Endothelial cell of umbilical vein (primary cell): Measurements from ENCODE around the gene KMT5B. TPM values are rescaled to one million over a fixed set of nuclear protein-coding genes. Genes with fewer than 3 reads are reported as not detected.

ENCODE experiments used
- BruUV-seq: library from RNA; stranded (reverse); fragments of 400-500 nt; replicated peaks from 2 replicates; lab custom pipeline; 2021; lab: Mats Ljungman, UMichigan
- CTCF ChIA-PET: fragments of 300-600, 350-600 bp; sonication (Branson Sonifier 250); formaldehyde crosslinking; loops from one replicate; lab custom pipeline; 2021; ENCODE audit warnings: antibody characterized with exemption, inconsistent platforms; lab: Charles Lee
- POLR2A ChIA-PET: fragments of 300-600, 350-600 bp; sonication (Branson Sonifier 250); formaldehyde crosslinking; loops from one replicate; lab custom pipeline; 2021; ENCODE audit warnings: antibody characterized with exemption, inconsistent platforms; lab: Charles Lee
- DNase-seq: peaks from one replicate; pipeline ENCODE4 v3.0.0-alpha.2; 2011; ENCODE audit warnings: low read depth, low spot score
- FAIRE-seq: peaks from 2 replicates; lab custom pipeline; 2011; peaks lifted over from hg19 to GRCh38; lab: Jason Lieb, UNC
- H2AFZ ChIP-seq: 2 replicates; pipeline ENCODE4 v1.6.0; 2012; ENCODE audit warnings: low read depth, low read length, control low read depth, inconsistent platforms
- H3K27ac ChIP-seq: 2 replicates; pipeline ENCODE4 v1.5.1; 2011; ENCODE audit warnings: low read depth, mild to moderate bottlenecking, control low read depth, low read length, moderate library complexity; ENCODE audit not compliant: insufficient read depth
- H3K27me3 ChIP-seq, 2 experiments: 2 replicates each; pipeline versions ENCODE4 v1.6.0 to v1.6.1; 2011; ENCODE audit warnings: low read length in 2 of 2, mixed read lengths in 1 of 2; ENCODE audit not compliant: control insufficient read depth in 2 of 2, insufficient read depth in 2 of 2
- H3K36me3 ChIP-seq, 2 experiments: 2 replicates in 1 of 2; 3 replicates in 1 of 2; pipeline ENCODE4 v1.5.1; 2011; ENCODE audit warnings: low read length in 2 of 2, mild to moderate bottlenecking in 1 of 2, moderate library complexity in 1 of 2; ENCODE audit not compliant: control insufficient read depth in 2 of 2, insufficient read depth in 2 of 2; ENCODE audit errors: extremely low read depth in 1 of 2
- H3K4me1 ChIP-seq: 3 replicates; pipeline ENCODE4 v1.5.1; 2011; ENCODE audit warnings: mild to moderate bottlenecking, low read length; ENCODE audit not compliant: control insufficient read depth, insufficient read depth; ENCODE audit errors: extremely low read depth
- H3K4me2 ChIP-seq: 2 replicates; pipeline ENCODE4 v1.6.1; 2011; ENCODE audit warnings: low read length, control low read depth, mixed read lengths; ENCODE audit not compliant: insufficient read depth
- H3K4me3 ChIP-seq, 3 experiments: fragments of 200-600 bp in 1 of 3; sonication (generic), shearing (Covaris generic) in 1 of 3; replicated peaks in 1 of 3; 2 replicates each; pipeline ENCODE4 v1.5.1; 2011 to 2016; ENCODE audit warnings: control low read depth in 3 of 3, low read length in 3 of 3, mild to moderate bottlenecking in 2 of 3, inconsistent platforms in 1 of 3, low read depth in 1 of 3, moderate library complexity in 1 of 3; ENCODE audit not compliant: insufficient read depth in 1 of 3
- H3K79me2 ChIP-seq: 2 replicates; pipeline ENCODE4 v1.6.0; 2012; ENCODE audit warnings: low read length, inconsistent platforms; ENCODE audit not compliant: control insufficient read depth, insufficient read depth
- H3K9ac ChIP-seq: replicated peaks from 2 replicates; pipeline ENCODE3; 2011; ENCODE audit warnings: low read length, control low read depth; ENCODE audit not compliant: insufficient read depth; ENCODE audit errors: extremely low read depth
- H3K9me1 ChIP-seq: replicated peaks from 3 replicates; pipeline ENCODE4 v1.6.0; 2011; ENCODE audit warnings: mild to moderate bottlenecking, low read length; ENCODE audit not compliant: control insufficient read depth, insufficient read depth; ENCODE audit errors: extremely low read depth
- H3K9me3 ChIP-seq: replicated peaks from 2 replicates; pipeline ENCODE4 v1.5.1; 2012; ENCODE audit warnings: low read length, inconsistent platforms; ENCODE audit not compliant: control insufficient read depth, insufficient read depth
- H4K20me1 ChIP-seq: replicated peaks from 2 replicates; pipeline ENCODE3; 2011; ENCODE audit warnings: mild to moderate bottlenecking, low read length; ENCODE audit not compliant: control insufficient read depth, insufficient read depth; ENCODE audit errors: extremely low read depth
- CTCF ChIP-seq, 2 donors: IDR thresholded peaks; 1 replicate in 1 of 2; 2 replicates in 1 of 2; pipeline ENCODE4 v1.5.1; 2011; ENCODE audit warnings: low read length in 2 of 2, mild to moderate bottlenecking in 2 of 2, moderate library complexity in 2 of 2, control low read depth in 1 of 2, inconsistent platforms in 1 of 2, low read depth in 1 of 2; ENCODE audit not compliant: insufficient read depth in 1 of 2; ENCODE audit errors: extremely low read depth in 1 of 2
- EZH2 ChIP-seq: IDR thresholded peaks from 2 replicates; pipeline ENCODE4 v1.6.1; 2012; ENCODE audit warnings: borderline replicate concordance, low read depth, mild to moderate bottlenecking, moderate library complexity, low read length, inconsistent platforms; ENCODE audit not compliant: severe bottlenecking
- GATA2 ChIP-seq: IDR thresholded peaks from 2 replicates; pipeline ENCODE4 v1.7.0; 2011; ENCODE audit warnings: low read depth, mild to moderate bottlenecking, moderate library complexity, mixed read lengths, low read length; ENCODE audit not compliant: insufficient read length, insufficient read depth
- JUN ChIP-seq: IDR thresholded peaks from 2 replicates; pipeline ENCODE4 v1.6.1; 2011; ENCODE audit warnings: borderline replicate concordance, low read depth; ENCODE audit not compliant: insufficient read length, insufficient read depth
- MYC ChIP-seq: IDR thresholded peaks from one replicate; pipeline ENCODE4 v1.6.1; 2011; ENCODE audit warnings: mild to moderate bottlenecking, low read depth, low read length
- POLR2A ChIP-seq: IDR thresholded peaks from 2 replicates; pipeline ENCODE4 v1.6.1; 2012; ENCODE audit warnings: low read depth, mild to moderate bottlenecking, control low read depth, low read length
- POLR2AphosphoS5 ChIP-seq: IDR thresholded peaks from 2 replicates; pipeline ENCODE4 v1.6.1; 2012; ENCODE audit warnings: low read depth, mild to moderate bottlenecking, control low read depth, low read length, moderate library complexity; ENCODE audit not compliant: insufficient read depth
- dilution Hi-C: fragments of 300-500 bp; cut with MboI; formaldehyde crosslinking; loops from one replicate; pipeline ENCODE4 v1.15.0; 2019; ENCODE audit warnings: low sequenced_read_pairs; ENCODE audit not compliant: extremely low pct_ligation_motif_present
- intact Hi-C: fragments of 100-400 bp; cut with micrococcal nuclease; formaldehyde crosslinking; loops from one replicate; pipeline ENCODE4 v1.10.0; 2022
- polyA plus RNA-seq, 4 experiments: library from polyadenylated mRNA; depleted of rRNA in 3 of 4; stranded (reverse) in 3 of 4; unstranded in 1 of 4; fragments of >200 nt; gene quantifications; 2 replicates each; pipeline versions ENCODE4 v1.2.1 to v1.2.3, GENCODE V29; 2011 to 2012; ENCODE audit warnings: missing spikeins in 1 of 4
- total RNA-seq: library from RNA; stranded (reverse); gene quantifications from 2 replicates; pipeline ENCODE4 v1.2.3, GENCODE V29; 2021

KMT5B gene
- total and polyA plus RNA-seq, 2 donors (not counting 3 experiments of a cell fraction or from before 2014, with no cell fraction given) = 10.1 to 36.3 TPM

GRCh38 chr11:68206211-68206610, 6.9 kb downstream of the KMT5B start:
- Histone ChIP-seq H3K27ac (no peak overlapping the region), H3K36me3 (no peaks in the 10 kb centered on the region), H3K9ac (no peak overlapping the region), H2AFZ (no peak overlapping the region), H3K9me3 (no peaks in the 10 kb centered on the region), H3K4me3 (no peak overlapping the region), H3K27me3 (no peaks in the 10 kb centered on the region), H3K79me2 (peaks cover 82% of the 10 kb centered on the region), H4K20me1 (peaks cover 17% of the 10 kb centered on the region), H3K4me2 (no peak overlapping the region), H3K4me1 (peaks cover 4% of the 10 kb centered on the region), H3K9me1 (no peaks in the 10 kb centered on the region)
- intact Hi-C loops (loop anchor here (1.0 to 5.0 kb wide), 4 partner anchors 84 to 241 kb away; partner anchors contain the start of genes CHKA and TCIRG1), dilution Hi-C loops (no loop called here)
- ChIA-PET CTCF (interaction anchor here (0.9 to 2.8 kb wide), 10 partner anchors 8 to 196 kb away, joined by 3 to 12 read pairs (median 4); partner anchors contain the start of gene ALDH3B1), POLR2A (no interaction called here)
- DNase-seq (peak; percentile 70), FAIRE-seq (peak; percentile 90)
- BruUV-seq = no TSS peak
- TF ChIP-seq CTCF (IDR thresholded peaks at IDR 0.05; ENCODE audit: extremely low read depth in 1 of 2, insufficient read depth in 1 of 2, low read depth in 1 of 2, low read length in 2 of 2) (peak; percentile 68 to 75), MYC (no peak), JUN (no peak), EZH2 (no peak)

GRCh38 chr11:68204402-68204801, 8.7 kb downstream of the KMT5B start:
- no peaks in the 10 kb centered on the region for H3K36me3 ChIP-seq
- H4K20me1 ChIP-seq = peaks cover 14% of the 10 kb centered on the region
- H3K9ac ChIP-seq = no peak overlapping the region
- no peak overlapping the region for H3K4me3 ChIP-seq
- no peaks in the 10 kb centered on the region for H3K27me3 ChIP-seq
- no peak overlapping the region for H3K4me2 ChIP-seq
- H3K4me1 ChIP-seq = peaks cover 2% of the 10 kb centered on the region
- no TSS peak for BruUV-seq
- dilution Hi-C loops (no loop called here), intact Hi-C loops (no loop called here)
- no peak for DNase-seq
- CTCF ChIA-PET = interaction anchor here (0.7 to 1.9 kb wide), 6 partner anchors 10 to 245 kb away, joined by 3 to 7 read pairs (median 4); no protein-coding TSS in a partner anchor
- peaks cover 78% of the 10 kb centered on the region for H3K79me2 ChIP-seq
- FAIRE-seq = no peak
- no peak overlapping the region for H2AFZ ChIP-seq
- POLR2A ChIA-PET = no interaction called here
- H3K9me1 ChIP-seq = no peaks in the 10 kb centered on the region
- TF ChIP-seq JUN = no peak
- no peak for TF ChIP-seq MYC
- no peak for TF ChIP-seq POLR2A
- no peak for TF ChIP-seq POLR2AphosphoS5
- TF ChIP-seq EZH2 = no peak
- TF ChIP-seq GATA2 = no peak
- H3K27ac ChIP-seq = no peak overlapping the region
- H3K9me3 ChIP-seq = no peaks in the 10 kb centered on the region
